HepG2 (cell line): ENCODE results near the gene CYB5R3. TPM values are rescaled to one million over a fixed set of nuclear protein-coding genes. Genes with fewer than 3 reads are reported as not detected.

ENCODE experiments used
- CHCHD3 ChIP-seq: sonication (generic); formaldehyde crosslinking; IDR thresholded peaks from 2 replicates; pipeline ENCODE4 v1.8.0; 2022; ENCODE audit warnings: mild to moderate bottlenecking, missing genetic modification reagents, moderate library complexity
- ETV6 ChIP-seq: sonication (generic); formaldehyde crosslinking; conservative IDR thresholded peaks from 2 replicates; pipeline ENCODE4 v1.4.0; 2020; ENCODE audit warnings: missing genetic modification reagents
- ISL2 ChIP-seq: sonication (generic); formaldehyde crosslinking; IDR thresholded peaks from 2 replicates; pipeline ENCODE4 v1.5.0; 2020; ENCODE audit warnings: missing genetic modification reagents
- KMT2A ChIP-seq: sonication (generic); formaldehyde crosslinking; IDR thresholded peaks from 2 replicates; pipeline ENCODE4 v1.4.0; 2020; ENCODE audit warnings: missing genetic modification reagents
- SP2 ChIP-seq: sonication (generic); formaldehyde crosslinking; IDR thresholded peaks from 2 replicates; pipeline ENCODE4 v1.5.1; 2020; ENCODE audit warnings: mild to moderate bottlenecking, missing genetic modification reagents
- ZBTB14 ChIP-seq: sonication (generic); formaldehyde crosslinking; IDR thresholded peaks from 2 replicates; pipeline ENCODE4 v1.4.0; 2020; ENCODE audit warnings: missing genetic modification reagents
- ZBTB38 ChIP-seq: sonication (generic); formaldehyde crosslinking; IDR thresholded peaks from 2 replicates; pipeline ENCODE4 v1.5.1; 2020; ENCODE audit warnings: mild to moderate bottlenecking, missing genetic modification reagents
- ZNF207 ChIP-seq: fragments of 450-650 bp; IDR thresholded peaks from 2 replicates; pipeline ENCODE4 v1.6.1; 2016; ENCODE audit warnings: antibody characterized with exemption, borderline replicate concordance
- ZNF558 ChIP-seq: sonication (generic); formaldehyde crosslinking; IDR thresholded peaks from 2 replicates; pipeline ENCODE4 v1.9.0; 2022; ENCODE audit warnings: mild to moderate bottlenecking, missing genetic modification reagents, borderline replicate concordance
- ZNF567 ChIP-seq: sonication (generic); formaldehyde crosslinking; IDR thresholded peaks from 2 replicates; pipeline ENCODE4 v1.8.1; 2023; ENCODE audit warnings: mild to moderate bottlenecking, missing genetic modification reagents, borderline replicate concordance
- ZNF609 ChIP-seq: sonication (generic); formaldehyde crosslinking; IDR thresholded peaks from 2 replicates; pipeline ENCODE4 v1.4.0; 2020; ENCODE audit warnings: mild to moderate bottlenecking, missing genetic modification reagents, borderline replicate concordance
- ZNF678 ChIP-seq: sonication (generic); formaldehyde crosslinking; IDR thresholded peaks from 2 replicates; pipeline ENCODE4 v1.4.0; 2020; ENCODE audit warnings: mild to moderate bottlenecking, missing genetic modification reagents
- polyA plus RNA-seq, 8 experiments: library from polyadenylated mRNA; depleted of rRNA in 3 of 8; stranded (reverse) in 7 of 8; unstranded in 1 of 8; fragments of >200 nt; fragmentation: Illumina TruSeq in 4 of 8; extraction: Trizol in 4 of 8; gene quantifications; 2 replicates each; pipeline versions ENCODE4 v1.2.1 to v1.2.3, GENCODE V29; 2011 to 2016; ENCODE audit warnings: low read depth in 4 of 8, missing spikeins in 1 of 8, mixed read lengths in 1 of 8; ENCODE audit not compliant: insufficient read depth in 1 of 8
- total RNA-seq, 5 experiments: library from RNA; depleted of rRNA; stranded (reverse); fragments of >200 nt; fragmentation: Illumina TruSeq; extraction: Trizol; gene quantifications; 2 replicates each; pipeline ENCODE4 v1.2.3, GENCODE V29; 2016; ENCODE audit warnings: low read depth in 1 of 5
- TF ChIP-seq, protein P1 (sequence below): sonication (generic); formaldehyde crosslinking; IDR thresholded peaks from 2 replicates; pipeline ENCODE4 v1.9.0; 2021; ENCODE audit warnings: mild to moderate bottlenecking, missing genetic modification reagents

The CYB5R3 gene
- total and polyA plus RNA-seq, 2 of the 13 experiments (the other 11 are each of a cell fraction or from before 2014, with no cell fraction given), result 32.4 to 305 TPM

DNA sequence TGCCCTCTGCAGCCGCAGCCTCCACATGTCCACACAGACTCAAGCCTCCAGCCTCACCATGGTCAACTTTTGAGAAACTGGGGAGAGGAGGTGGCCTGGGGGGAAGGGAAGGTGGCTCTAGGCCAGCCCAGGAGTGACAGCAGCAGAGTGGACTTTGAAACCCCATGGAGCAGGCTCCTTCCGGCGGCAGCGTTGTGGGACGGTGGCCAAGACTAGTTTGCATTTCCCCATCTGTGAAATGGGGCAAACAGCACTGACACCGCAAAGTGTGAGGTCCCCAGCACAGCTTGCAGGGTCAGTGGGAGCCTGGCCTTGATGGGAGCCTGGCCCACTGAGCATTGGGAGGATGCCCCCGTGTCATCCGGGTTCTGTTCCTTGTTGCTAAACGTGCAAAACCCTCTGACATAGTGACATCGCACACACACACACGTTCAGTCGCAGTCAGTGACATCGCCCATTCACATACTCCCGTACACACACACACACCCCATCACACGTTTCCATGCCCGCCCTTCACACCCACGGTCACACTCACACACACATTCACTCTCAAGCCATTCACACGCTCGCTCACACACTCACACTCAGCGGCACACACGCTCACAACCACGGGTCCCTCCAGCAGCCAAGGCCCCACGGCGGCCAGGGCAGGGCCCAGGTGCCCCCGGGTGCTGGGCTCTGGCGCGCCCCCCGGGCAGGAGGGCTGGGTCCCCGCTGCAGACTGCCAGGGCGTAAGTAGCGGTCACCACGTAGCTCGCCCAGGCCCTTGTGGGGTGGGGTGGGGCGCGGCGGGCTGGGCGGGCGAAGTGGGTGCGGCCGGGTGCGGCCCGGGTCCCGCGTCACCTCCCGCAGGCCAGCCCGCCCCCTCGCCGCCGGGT, 585 bp downstream of the CYB5R3 start (continued):
- TF ChIP-seq ZNF609 (CRISPR knock-in tag) (peak; percentile 59; the same call in 1 of the 2 replicates), CHCHD3 (CRISPR knock-in tag) (no peak; the same call in 1 of the 2 replicates), ZBTB38 (CRISPR knock-in tag) (peak; percentile 79), ZNF678 (CRISPR knock-in tag) (no peak), ZNF207 (no peak), ZNF558 (CRISPR knock-in tag) (peak; percentile 81; the same call in 1 of the 2 replicates), KMT2A (CRISPR knock-in tag) (no peak), ETV6 (CRISPR knock-in tag) (no peak; the same call in 1 of the 2 replicates), ZNF567 (CRISPR knock-in tag) (no peak; the same call in 1 of the 2 replicates), ZBTB14 (CRISPR knock-in tag) (0 out of 2 replicates have a peak, but pooled peaks have one; percentile 20), ISL2 (CRISPR knock-in tag) (0 out of 2 replicates have a peak, but pooled peaks have one; percentile 40), SP2 (CRISPR knock-in tag) (no peak; the same call in 1 of the 2 replicates)
- TF ChIP-seq, protein P1, sequence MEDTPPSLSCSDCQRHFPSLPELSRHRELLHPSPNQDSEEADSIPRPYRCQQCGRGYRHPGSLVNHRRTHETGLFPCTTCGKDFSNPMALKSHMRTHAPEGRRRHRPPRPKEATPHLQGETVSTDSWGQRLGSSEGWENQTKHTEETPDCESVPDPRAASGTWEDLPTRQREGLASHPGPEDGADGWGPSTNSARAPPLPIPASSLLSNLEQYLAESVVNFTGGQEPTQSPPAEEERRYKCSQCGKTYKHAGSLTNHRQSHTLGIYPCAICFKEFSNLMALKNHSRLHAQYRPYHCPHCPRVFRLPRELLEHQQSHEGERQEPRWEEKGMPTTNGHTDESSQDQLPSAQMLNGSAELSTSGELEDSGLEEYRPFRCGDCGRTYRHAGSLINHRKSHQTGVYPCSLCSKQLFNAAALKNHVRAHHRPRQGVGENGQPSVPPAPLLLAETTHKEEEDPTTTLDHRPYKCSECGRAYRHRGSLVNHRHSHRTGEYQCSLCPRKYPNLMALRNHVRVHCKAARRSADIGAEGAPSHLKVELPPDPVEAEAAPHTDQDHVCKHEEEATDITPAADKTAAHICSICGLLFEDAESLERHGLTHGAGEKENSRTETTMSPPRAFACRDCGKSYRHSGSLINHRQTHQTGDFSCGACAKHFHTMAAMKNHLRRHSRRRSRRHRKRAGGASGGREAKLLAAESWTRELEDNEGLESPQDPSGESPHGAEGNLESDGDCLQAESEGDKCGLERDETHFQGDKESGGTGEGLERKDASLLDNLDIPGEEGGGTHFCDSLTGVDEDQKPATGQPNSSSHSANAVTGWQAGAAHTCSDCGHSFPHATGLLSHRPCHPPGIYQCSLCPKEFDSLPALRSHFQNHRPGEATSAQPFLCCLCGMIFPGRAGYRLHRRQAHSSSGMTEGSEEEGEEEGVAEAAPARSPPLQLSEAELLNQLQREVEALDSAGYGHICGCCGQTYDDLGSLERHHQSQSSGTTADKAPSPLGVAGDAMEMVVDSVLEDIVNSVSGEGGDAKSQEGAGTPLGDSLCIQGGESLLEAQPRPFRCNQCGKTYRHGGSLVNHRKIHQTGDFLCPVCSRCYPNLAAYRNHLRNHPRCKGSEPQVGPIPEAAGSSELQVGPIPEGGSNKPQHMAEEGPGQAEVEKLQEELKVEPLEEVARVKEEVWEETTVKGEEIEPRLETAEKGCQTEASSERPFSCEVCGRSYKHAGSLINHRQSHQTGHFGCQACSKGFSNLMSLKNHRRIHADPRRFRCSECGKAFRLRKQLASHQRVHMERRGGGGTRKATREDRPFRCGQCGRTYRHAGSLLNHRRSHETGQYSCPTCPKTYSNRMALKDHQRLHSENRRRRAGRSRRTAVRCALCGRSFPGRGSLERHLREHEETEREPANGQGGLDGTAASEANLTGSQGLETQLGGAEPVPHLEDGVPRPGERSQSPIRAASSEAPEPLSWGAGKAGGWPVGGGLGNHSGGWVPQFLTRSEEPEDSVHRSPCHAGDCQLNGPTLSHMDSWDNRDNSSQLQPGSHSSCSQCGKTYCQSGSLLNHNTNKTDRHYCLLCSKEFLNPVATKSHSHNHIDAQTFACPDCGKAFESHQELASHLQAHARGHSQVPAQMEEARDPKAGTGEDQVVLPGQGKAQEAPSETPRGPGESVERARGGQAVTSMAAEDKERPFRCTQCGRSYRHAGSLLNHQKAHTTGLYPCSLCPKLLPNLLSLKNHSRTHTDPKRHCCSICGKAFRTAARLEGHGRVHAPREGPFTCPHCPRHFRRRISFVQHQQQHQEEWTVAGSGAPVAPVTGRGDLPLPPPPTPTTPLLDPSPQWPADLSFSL, result peak; percentile 88; the same call in 1 of the 2 replicates
